Hepatocyte (in vitro differentiated cells): Measurements from ENCODE around the gene TNFRSF14.

Source experiments
- EZH2 ChIP-seq: fragments of 200-600 bp; sonication (generic); IDR thresholded peaks from 2 replicates; pipeline ENCODE4 v1.6.1; 2016; ENCODE audit warnings: antibody characterized with exemption, mild to moderate bottlenecking, borderline replicate concordance
- EZH2phosphoT487 ChIP-seq: fragments of 200-600 bp; sonication (generic); IDR thresholded peaks from one replicate; pipeline ENCODE4 v1.6.1; 2018; ENCODE audit warnings: antibody characterized with exemption, mild to moderate bottlenecking, low read depth, moderate library complexity; ENCODE audit not compliant: unreplicated experiment, severe bottlenecking
- TF ChIP-seq, protein P1 (sequence below): fragments of 200-600 bp; sonication (generic); IDR thresholded peaks from 2 replicates; pipeline ENCODE4 v1.5.1; 2016; ENCODE audit warnings: antibody characterized with exemption, mild to moderate bottlenecking; ENCODE audit not compliant: poor library complexity

DNA sequence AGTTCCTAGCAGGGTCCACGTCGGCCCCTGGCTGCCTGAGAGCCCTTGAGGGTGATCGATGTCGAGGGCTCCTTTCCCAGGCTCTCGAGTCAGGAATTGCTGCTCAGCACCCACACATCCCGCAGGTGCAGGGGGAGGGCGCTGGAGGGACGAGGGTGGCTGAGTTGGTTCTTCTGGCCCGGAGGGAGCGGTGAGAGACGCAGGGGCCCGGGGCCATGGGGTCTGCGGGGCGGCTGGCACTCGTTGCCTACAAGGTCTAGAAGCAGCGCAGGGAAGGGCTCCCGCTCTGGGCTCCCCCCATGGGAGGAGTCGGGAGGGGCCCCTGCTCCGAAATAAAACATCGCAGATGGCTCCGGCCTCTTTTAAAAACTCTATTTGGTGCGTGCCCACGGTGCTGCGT, 48.0 kb upstream of the TNFRSF14 start:
- TF ChIP-seq, protein P1, sequence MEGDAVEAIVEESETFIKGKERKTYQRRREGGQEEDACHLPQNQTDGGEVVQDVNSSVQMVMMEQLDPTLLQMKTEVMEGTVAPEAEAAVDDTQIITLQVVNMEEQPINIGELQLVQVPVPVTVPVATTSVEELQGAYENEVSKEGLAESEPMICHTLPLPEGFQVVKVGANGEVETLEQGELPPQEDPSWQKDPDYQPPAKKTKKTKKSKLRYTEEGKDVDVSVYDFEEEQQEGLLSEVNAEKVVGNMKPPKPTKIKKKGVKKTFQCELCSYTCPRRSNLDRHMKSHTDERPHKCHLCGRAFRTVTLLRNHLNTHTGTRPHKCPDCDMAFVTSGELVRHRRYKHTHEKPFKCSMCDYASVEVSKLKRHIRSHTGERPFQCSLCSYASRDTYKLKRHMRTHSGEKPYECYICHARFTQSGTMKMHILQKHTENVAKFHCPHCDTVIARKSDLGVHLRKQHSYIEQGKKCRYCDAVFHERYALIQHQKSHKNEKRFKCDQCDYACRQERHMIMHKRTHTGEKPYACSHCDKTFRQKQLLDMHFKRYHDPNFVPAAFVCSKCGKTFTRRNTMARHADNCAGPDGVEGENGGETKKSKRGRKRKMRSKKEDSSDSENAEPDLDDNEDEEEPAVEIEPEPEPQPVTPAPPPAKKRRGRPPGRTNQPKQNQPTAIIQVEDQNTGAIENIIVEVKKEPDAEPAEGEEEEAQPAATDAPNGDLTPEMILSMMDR = no peak
- TF ChIP-seq EZH2 (no peak), EZH2phosphoT487 (no peak)
